ENCODE results near the gene CRELD1.

GRCh38 chr3:9890249-9891071 is 43.2 kb upstream of the CRELD1 start, which contains the start of gene JAGN1:
- TF ChIP-seq CTCF (conservative IDR thresholded peaks at IDR 0.05; ENCODE audit: low read depth, low read length) (no peak), POLR2A (IDR thresholded peaks at IDR 0.05; ENCODE audit: low read depth, low read length) (peak; percentile 85), MAZ (IDR thresholded peaks at IDR 0.05; ENCODE audit: borderline replicate concordance, low read depth, low read length) (peak; percentile 25; the same call in 1 of the 2 replicates), CEBPB (IDR thresholded peaks at IDR 0.05; ENCODE audit: low read depth, low read length) (no peak), USF2 (IDR thresholded peaks at IDR 0.05; ENCODE audit: low read depth, low read length) (no peak), MAFK (IDR thresholded peaks at IDR 0.05; ENCODE audit: low read depth, low read length) (no peak), SMC3 (IDR thresholded peaks at IDR 0.05; ENCODE audit: low read depth, low read length) (no peak), ELK1 (IDR thresholded peaks at IDR 0.05; ENCODE audit: borderline replicate concordance, low read depth, low read length) (no peak), RFX5 (IDR thresholded peaks at IDR 0.05; ENCODE audit: low read depth, low read length) (no peak), BHLHE40 (IDR thresholded peaks at IDR 0.05; ENCODE audit: low read depth, low read length) (no peak), RAD21 (IDR thresholded peaks at IDR 0.05; ENCODE audit: low read length) (no peak), MXI1 (IDR thresholded peaks at IDR 0.05; ENCODE audit: borderline replicate concordance, low read depth, low read length) (no peak), FOS (IDR thresholded peaks at IDR 0.05; ENCODE audit: low read depth, low read length) (no peak), RCOR1 (IDR thresholded peaks at IDR 0.05; ENCODE audit: insufficient replicate concordance, low read length) (no peak)

Data from IMR-90 (cell line).